Esophagus squamous epithelium (tissue), 4 donors: ENCODE measurements around the gene UBA3.

ENCODE experiments used
- POLR2A ChIP-seq, 4 donors: fragments of 450-650 bp; IDR thresholded peaks; one replicate each; pipeline ENCODE4 v1.6.1; 2017; ENCODE audit warnings: antibody characterized with exemption in 4 of 4, mild to moderate bottlenecking in 4 of 4, moderate library complexity in 3 of 4
- TF ChIP-seq, protein P1 (sequence below), 6 experiments: fragments of 450-650 bp in 4 of 6; fragments of 200-600 bp in 2 of 6; sonication (generic) in 2 of 6; IDR thresholded peaks; one replicate each; pipeline ENCODE4 v1.5.1; 2016 to 2019; ENCODE audit warnings: antibody characterized with exemption in 6 of 6, mild to moderate bottlenecking in 4 of 6, moderate library complexity in 4 of 6

DNA sequence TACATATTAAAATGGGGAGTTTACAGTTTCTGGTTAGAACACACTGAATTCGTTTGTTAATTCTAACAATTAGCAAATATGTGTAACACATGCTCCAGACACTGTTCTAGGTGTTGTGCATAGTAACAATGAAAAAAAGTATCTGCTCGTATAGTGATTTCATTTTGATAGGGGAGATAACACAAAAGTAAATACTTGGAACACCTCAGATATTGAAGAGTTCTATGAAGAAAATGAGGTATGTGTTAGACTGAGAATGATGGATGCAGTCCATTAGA is 21.3 kb downstream of the UBA3 start:
- TF ChIP-seq, protein P1, sequence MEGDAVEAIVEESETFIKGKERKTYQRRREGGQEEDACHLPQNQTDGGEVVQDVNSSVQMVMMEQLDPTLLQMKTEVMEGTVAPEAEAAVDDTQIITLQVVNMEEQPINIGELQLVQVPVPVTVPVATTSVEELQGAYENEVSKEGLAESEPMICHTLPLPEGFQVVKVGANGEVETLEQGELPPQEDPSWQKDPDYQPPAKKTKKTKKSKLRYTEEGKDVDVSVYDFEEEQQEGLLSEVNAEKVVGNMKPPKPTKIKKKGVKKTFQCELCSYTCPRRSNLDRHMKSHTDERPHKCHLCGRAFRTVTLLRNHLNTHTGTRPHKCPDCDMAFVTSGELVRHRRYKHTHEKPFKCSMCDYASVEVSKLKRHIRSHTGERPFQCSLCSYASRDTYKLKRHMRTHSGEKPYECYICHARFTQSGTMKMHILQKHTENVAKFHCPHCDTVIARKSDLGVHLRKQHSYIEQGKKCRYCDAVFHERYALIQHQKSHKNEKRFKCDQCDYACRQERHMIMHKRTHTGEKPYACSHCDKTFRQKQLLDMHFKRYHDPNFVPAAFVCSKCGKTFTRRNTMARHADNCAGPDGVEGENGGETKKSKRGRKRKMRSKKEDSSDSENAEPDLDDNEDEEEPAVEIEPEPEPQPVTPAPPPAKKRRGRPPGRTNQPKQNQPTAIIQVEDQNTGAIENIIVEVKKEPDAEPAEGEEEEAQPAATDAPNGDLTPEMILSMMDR (IDR thresholded peaks at IDR 0.05) = no peak
- no peak for TF ChIP-seq POLR2A (IDR thresholded peaks at IDR 0.05)
